ENCODE data around the gene TBC1D1. TPM values are rescaled to one million over a fixed set of nuclear protein-coding genes. Genes with fewer than 3 reads are reported as not detected.
A peak's percentile ranks its signal among the peaks of the same experiment; 100 is the strongest.

TBC1D1 gene
- total RNA-seq, 1 donor from 2014 or later, result 107 TPM

GRCh38 chr4:37889849-37890800, 759 bp upstream of the TBC1D1 start:
- DNase-seq (ENCODE audit: low read depth in 2 of 2), result peak in 1 of 2 donors; percentile 19

GRCh38 chr4:37891260-37892159, 626 bp downstream of the TBC1D1 start:
- peak in 1 of 2 donors; percentile 14 for DNase-seq (ENCODE audit: low read depth in 2 of 2)

- DNase-seq (ENCODE audit: low read depth in 2 of 2), result peak in 1 of 2 donors; percentile 7
Measured at GRCh38 chr4:37892641-37893040, 1.8 kb downstream of the TBC1D1 start.

- DNase-seq (ENCODE audit: low read depth in 2 of 2), result no peak
Measured at GRCh38 chr4:37893164-37893563, 2.3 kb downstream of the TBC1D1 start.

GRCh38 chr4:37895271-37895670, 4.4 kb downstream of the TBC1D1 start:
- DNase-seq (ENCODE audit: low read depth in 2 of 2), result no peak

- no peak for DNase-seq (ENCODE audit: low read depth in 2 of 2)
Measured at GRCh38 chr4:37896206-37896860, 5.4 kb downstream of the TBC1D1 start.

- DNase-seq (ENCODE audit: low read depth in 2 of 2), result no peak
Measured at GRCh38 chr4:37902212-37902611, 11.3 kb downstream of the TBC1D1 start.

GRCh38 chr4:37902738-37903693, 12.1 kb downstream of the TBC1D1 start:
- no peak for DNase-seq (ENCODE audit: low read depth in 2 of 2)

- DNase-seq (ENCODE audit: low read depth in 2 of 2), result no peak
Measured at GRCh38 chr4:37903901-37904300, 13.0 kb downstream of the TBC1D1 start.

GRCh38 chr4:37904824-37905223, 13.9 kb downstream of the TBC1D1 start:
- DNase-seq (ENCODE audit: low read depth in 2 of 2), result no peak

- no peak for DNase-seq (ENCODE audit: low read depth in 2 of 2)
Measured at GRCh38 chr4:37905533-37906169, 14.8 kb downstream of the TBC1D1 start.

- DNase-seq (ENCODE audit: low read depth in 2 of 2), result no peak
Measured at GRCh38 chr4:37908488-37909331, 17.8 kb downstream of the TBC1D1 start.

GRCh38 chr4:37909332-37910090, 18.6 kb downstream of the TBC1D1 start:
- DNase-seq (ENCODE audit: low read depth in 2 of 2), result no peak

GRCh38 chr4:37910091-37910486, 19.2 kb downstream of the TBC1D1 start:
- DNase-seq (ENCODE audit: low read depth in 2 of 2), result no peak

GRCh38 chr4:37914539-37914938, 23.7 kb downstream of the TBC1D1 start:
- no peak for DNase-seq (ENCODE audit: low read depth in 2 of 2)

GRCh38 chr4:37917388-37917787, 26.5 kb downstream of the TBC1D1 start:
- no peak for DNase-seq (ENCODE audit: low read depth in 2 of 2)

GRCh38 chr4:37918653-37919052, 27.8 kb downstream of the TBC1D1 start:
- DNase-seq (ENCODE audit: low read depth in 2 of 2), result no peak

GRCh38 chr4:37922328-37922727, 31.4 kb downstream of the TBC1D1 start:
- DNase-seq (ENCODE audit: low read depth in 2 of 2), result no peak

Measured in lung microvascular endothelial cell (primary cell).